NCI-H446 (cell line): ENCODE results near the gene TUBB4B.
"Not testable (repeated sequence)": the region's sequence is repeated elsewhere in the genome, so short reads cannot be mapped to it uniquely, and the experiment has no call there.

Experiments used
- DNase-seq, 2 experiments: peaks; one replicate each; lab custom pipeline; 2025; lab: John Stamatoyannopoulos, UW

TUBB4B gene

DNA sequence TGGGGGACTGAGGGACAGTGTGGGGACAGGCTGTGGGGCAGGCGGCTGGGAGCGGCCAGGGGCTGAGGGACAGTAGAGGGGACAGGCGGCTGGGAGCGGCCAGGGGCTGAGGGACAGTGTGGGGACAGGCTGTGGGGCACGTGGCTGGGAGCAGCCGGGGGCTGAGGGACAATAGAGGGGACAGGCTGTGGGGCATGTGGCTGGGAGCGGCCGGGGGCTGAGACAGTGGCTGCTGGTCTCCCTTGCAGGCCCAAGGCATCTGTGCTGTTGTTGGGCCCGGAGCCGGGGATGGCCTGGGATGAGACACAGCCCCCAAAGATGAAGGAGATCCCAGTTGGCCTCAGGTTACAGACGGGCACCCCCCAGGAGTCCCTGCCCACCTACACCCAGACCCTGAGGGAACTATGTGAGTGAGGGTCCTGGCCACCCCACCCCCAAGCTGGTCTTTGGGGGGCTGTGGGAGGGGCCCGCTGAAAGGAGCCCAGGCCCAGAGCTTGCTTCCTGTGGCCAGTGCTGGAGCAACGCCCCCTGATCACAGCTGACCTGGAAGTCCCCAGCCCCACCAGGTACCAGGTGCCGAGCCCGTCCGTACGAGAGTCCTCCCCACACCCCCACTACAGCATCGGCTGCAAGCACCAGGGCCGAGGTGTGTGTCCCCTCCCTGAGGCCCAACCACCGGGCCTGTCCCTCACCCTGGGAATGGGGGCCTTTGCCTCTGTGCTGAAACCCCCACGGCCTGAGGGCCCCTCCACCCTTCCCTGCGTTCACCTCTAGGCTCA lies 10.6 kb downstream of the TUBB4B start:
- no peak for DNase-seq

DNA sequence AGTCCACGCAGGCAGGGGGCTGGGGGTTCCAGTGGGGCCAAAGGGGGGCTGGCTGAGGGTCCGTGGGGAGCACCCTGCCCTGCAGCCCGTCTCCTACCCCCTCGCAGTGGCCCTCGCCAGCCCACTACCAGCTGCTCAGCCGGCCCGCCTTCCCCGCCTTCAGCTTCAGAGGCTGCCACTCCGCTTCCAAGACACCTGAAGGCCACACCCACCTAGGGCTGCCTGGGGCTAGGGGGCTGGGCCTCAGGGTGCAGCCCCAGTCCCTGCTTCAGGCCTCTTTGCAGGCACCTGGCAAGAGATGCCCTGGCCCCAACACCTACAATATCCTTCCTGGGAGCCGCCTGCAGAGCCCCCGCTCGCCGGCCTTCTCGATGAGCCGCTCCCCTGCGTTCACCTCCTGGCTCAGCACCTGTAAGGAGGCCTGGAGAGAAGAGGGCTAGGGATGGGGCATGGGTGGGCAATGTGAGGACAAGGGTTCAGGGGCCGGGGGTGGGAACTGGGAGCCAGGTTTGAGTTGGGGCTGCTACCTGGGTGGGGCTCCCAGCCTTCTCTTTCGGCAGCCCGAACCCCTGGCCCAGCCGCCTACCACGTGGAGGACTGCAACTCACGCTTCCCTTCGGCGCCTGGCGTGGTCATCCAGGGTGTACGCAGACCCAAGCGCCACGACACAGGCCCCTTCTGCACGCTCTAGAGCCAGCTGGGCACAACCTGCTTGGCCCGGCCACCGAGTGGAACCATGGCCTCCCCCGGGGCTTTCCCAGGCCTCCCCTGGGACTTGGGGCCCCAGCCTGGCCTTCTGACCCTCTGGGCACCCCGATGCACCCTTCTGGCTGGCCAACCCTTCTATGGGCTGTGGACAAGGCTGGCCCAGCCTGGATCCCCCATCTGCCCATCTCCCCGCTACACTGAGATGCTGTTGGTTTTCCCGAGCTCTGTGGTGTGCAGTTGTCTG lies 11.7 kb downstream of the TUBB4B start:
- no peak for DNase-seq

DNA sequence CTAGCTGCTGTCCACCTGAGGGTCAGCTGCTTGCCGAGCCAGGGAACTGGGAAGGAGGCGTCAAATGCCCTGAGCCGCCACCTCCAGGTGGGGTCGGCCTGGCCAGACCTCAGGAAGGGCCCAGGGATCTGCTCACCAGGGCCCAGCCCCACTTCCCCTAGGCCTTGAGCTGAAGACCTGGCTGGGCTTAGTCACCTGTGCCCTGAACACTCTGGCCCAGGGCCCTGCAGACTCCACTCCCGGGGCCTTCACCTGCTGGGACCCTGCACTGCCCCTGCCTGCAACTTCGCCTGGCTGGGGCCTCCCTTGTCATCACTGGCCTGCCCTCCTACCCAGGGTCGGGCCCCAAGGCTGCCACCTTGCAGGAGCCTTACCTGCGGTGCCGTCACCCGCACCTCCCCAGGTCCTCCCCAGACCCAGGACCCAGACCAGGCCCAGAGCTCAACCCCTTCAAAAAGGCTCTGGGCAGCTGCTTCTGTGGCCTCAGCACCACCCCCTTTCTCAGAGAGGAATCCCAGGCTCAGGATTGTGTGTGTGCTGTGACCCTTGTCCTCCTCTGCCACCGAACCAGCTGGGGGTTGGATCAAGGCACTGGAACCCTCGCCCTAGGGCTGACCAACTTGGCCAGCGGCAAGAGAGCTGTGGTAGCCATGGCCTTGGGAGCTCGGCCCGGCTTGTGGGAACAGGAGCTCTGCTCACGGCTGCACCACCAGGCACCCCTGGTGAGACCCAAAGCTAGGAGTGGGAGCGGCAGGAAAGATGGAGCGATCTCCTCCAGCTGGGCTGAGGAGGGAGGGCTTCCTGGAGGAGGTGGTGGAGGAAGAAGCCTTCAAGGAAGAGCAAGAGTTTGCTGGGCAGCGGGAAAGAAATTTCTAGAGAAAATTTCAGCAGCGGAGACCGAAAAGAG lies 12.9 kb downstream of the TUBB4B start:
- no peak for DNase-seq

DNA sequence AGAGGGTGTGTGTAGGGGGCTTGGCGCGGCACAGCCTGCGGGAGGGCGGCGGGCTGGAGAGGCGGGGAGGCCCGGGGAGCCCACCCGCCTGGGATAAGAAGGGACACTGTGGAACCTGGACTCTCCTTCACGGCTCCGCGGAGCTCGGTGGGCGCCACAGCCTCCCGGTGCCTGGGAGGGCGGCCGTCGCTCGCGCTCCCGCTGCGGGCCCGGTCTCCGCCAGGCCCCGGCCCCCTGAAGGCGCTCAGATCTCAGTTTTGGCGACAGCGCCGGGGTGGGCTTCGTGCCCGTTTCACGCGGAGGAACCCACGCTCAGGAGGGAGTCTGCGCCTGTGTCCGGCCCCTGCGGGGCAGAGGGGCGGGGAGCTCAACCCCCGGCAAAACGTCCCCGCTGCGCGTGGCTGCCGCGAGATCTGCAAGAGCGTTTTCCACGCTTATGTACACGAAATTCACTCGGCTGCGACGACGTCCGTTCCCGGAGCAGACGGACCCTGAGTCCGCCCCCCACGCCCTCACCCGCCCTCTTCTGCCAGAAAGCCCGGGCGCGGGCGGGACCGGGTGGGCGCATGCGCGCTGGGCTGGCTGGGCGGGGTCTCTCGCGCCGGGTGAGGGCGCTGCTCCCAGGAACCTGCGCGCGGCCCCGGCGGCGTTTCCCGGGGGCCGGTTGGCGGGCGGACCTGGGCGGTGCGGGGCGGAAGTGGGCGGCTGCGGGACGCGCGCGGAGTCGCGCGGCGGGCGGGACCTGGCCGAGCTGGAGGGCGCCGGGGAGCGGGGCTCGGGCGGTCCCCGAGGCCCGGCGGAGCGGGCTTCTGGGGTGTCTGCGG lies 13.7 kb downstream of the TUBB4B start, which contains the start of gene NELFB:
NELFB (plus strand) TSS at position 704 of the 824 bp plus-strand sequence.
- DNase-seq, result peak; percentile 29 to 80

DNA sequence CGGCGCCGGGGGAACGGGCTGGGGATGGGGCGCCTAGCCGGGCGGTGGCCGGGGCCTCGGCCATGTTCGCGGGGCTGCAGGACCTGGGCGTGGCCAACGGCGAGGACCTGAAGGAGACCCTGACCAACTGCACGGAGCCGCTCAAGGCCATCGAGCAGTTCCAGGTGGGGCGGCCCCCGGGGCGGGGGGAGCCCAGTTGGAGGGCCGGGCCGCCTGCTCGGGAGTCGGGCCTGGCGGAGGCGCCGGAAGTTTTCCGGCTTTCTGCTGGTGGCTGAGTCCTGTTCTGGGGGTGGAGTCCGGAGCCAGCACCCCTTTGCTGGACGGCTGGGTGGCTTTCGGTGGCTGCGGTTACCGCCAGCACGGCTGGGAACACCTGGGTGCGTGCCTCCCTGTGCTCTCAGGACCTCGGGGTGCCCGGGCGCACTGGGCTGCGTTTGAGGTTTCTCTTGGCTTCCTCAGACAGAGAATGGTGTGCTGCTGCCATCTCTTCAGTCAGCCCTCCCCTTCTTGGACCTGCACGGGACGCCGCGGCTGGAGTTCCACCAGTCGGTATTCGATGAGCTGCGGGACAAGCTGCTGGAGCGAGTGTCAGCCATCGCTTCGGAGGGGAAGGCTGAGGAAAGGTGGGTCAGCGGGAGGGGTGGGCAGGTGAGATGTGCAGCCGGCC lies 14.5 kb downstream of the TUBB4B start:
- DNase-seq, result peak in 1 of 2 experiments; percentile 34

DNA sequence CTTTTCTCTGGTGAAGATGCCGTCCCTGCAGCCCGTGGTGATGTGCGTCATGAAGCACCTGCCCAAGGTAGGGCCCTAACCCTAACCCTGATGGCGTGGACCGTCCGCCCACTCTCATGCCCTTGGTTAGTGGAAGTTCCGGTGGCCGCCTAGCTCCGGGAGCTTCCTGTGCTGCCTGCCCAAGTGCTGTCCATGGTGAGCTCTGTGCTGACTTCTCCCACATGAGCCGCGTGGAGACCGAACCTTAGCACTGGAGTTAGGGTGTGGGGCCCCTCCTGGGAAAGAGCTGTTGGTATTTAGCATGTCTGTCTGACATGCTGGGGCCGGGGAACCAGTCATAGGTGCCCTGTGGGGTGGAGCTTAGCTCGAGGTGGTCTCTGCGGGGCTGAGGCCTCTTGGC lies 15.3 kb downstream of the TUBB4B start:
- no peak for DNase-seq

DNA sequence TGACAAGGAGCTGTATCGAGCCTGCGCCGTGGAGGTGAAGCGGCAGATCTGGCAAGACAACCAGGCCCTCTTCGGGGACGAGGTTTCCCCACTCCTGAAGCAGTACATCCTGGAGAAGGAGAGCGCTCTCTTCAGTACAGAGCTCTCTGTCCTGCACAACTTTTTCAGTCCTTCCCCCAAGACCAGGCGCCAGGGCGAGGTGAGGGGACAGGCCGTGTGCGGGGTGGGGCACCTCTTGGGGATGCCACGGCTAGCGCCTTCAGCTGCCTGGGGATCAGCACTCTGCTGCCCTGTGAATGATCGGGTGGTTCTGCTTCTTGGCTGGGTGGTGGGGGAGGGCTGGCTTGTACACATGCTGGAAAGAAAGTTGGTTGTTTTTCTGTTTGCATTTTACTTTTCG lies 15.8 kb downstream of the TUBB4B start:
- DNase-seq, result no peak

DNA sequence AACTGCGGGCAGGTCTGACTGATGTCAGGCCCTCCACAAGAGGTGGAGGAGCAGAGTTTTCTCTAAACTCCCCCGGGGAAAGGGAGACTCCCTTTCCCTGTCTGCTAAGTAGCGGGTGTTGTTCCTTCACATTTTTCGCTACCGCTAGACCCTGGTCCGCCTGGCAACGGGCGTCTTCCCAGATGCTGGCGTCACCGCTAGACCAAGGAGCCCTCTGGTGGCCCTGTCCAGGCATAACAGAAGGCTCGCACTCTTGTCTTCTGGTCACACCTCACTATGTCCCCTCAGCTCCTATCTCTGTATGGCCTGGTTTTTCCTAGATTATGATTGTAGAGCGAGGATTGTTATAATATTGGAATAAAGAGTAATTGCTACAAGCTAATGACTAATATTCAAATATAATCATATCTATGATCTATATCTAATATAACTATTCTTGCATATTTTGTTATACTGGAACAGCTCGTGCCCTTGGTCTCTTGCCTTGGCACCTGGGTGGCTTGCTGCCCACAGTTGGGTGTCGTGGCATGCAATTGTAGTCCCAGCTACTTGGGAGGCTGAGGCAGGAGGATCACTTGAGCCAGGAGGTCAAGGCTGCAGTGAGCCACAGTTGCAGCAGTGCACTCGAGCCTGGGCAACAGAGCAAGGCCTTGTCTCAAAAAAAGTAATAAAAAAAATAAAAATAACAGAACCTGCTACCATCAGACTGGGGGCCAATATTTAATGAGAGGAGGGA lies 21.3 kb downstream of the TUBB4B start:
- not testable (repeated sequence) for DNase-seq

DNA sequence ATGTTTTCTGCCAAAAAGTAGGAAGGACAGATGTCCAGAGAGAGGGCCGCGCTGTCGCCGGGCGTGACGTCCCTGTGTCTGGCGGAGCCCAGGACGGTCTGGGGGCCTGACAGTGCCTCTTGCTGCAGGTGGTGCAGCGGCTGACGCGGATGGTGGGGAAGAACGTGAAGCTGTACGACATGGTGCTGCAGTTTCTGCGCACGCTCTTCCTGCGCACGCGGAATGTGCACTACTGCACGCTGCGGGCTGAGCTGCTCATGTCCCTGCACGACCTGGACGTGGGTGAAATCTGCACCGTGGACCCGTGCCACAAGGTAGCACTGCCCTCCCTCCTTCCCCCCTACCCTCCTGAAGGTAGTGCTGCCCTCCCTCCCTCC lies 21.8 kb downstream of the TUBB4B start:
- DNase-seq, result no peak

GRCh38 chr9:137263506-137263905 lies 22.4 kb downstream of the TUBB4B start:
- no peak for DNase-seq

DNA sequence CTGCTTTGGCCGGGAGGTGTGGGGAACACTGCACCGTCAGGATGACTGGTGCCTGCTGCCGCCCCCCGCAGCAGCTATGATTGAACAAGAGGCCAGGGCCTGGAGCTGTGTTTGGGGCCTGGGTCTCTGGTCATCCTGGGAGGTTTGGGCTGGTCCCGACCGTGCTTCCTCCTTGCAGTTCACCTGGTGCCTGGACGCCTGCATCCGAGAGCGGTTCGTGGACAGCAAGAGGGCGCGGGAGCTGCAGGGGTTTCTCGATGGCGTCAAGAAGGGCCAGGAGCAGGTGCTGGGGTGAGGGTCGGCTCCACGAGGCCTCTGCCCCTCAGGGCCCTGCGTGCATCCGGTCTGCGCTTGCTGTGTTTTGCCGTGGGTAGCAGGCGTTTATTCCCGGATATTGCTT lies 23.0 kb downstream of the TUBB4B start:
- DNase-seq, result no peak

GRCh38 chr9:137265496-137266161 lies 24.5 kb downstream of the TUBB4B start:
- DNase-seq, result no peak

GRCh38 chr9:137266162-137266527 lies 25.1 kb downstream of the TUBB4B start:
- DNase-seq, result no peak

DNA sequence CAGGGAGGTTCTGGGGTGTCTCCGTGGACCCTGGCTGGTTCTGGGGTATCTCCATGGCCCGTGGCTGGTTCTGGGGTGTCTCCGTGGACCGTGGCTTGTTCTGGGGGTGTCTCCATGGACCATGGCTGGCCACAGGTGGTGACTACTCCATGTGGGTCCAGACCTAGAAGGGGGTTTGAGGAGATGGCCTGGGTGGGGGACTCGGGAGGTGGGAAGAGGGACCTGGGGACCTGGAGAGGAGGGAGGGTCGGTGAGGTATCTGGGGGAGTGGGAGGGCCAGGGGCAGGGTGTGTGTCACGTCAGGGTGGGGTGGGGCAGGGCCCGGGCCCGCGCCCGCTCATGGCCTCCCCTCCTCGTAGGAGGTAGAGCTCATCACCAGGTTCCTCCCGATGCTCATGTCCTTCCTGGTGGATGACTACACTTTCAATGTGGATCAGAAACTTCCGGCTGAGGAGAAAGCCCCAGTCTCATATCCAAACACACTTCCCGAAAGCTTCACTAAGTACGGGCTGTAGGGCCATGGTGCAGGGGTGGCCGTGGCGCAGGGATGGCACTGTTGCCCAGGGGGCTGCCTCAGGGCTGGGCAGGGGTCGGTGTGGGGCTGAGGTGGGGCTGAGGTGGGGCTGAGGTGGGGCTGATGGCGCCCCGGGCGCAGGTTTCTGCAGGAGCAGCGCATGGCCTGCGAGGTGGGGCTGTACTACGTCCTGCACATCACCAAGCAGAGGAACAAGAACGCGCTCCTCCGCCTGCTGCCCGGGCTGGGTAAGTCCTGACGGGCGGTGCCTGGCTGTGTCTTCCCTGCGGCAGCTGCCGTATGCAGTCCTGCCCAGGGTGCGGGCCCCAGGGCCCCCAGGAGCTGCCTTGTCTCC lies 25.7 kb downstream of the TUBB4B start:
- DNase-seq, result no peak

- DNase-seq, result no peak
Measured at GRCh38 chr9:137267933-137268355, 26.9 kb downstream of the TUBB4B start.

DNA sequence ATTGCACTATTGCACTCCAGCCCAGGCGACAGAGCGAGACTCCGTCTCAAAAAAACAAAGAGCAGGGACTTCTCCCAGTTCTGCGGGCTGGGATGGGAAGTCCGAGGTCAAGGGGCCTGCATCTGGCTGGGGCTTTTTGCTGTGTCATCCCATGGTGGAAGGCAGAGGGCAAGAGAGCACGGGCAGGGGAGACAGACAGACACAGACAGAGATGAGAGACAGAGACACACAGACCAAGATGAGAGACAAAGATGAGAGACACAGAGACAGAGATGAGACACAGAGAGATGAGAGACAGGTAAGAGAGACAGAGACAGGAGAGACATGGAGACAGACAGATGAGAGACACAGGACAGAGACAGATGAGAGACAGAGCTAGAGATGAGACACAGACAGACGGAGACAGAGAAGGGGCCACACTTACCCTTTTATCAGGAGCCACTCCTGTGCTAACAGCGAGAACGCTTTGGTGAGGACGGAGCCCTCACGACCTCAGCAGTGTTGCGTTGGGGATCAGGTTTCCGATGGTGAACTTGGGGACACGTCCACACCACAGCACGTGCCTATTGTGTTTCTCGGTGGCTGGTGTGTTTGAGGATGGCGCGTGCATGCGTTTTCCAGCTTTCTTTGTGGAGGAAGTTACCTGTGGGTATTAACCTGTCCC lies 27.6 kb downstream of the TUBB4B start:
- no peak for DNase-seq

DNA sequence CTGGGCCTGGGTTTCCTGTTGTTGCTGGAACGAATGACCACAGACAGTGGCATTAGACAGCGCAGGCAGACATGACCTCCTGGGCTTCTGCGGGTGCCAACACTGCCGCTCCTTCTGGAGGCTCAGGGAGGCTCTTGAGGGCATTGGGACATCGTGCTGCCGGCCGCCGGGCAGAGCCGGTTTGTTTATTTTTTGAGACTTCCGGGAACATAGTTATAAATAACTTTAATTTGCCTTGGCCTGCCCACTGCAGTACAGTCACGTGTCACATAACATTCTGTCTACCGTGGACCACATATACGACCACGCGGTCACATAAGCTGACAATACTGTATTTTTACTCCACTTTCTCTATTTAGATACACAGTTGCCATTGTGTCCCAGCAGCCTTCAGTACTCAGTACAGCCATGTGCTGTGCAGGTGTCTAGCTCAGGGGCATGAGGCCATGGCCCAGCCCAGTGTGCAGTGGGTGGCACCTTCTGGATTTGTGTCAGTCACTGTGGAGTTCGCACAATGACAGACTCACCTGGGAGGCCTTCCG lies 28.2 kb downstream of the TUBB4B start:
- DNase-seq, result no peak
